GM21390 (cell line): ENCODE data around the gene MTHFR.
"Not testable (repeated sequence)": the region's sequence is repeated elsewhere in the genome, so short reads cannot be mapped to it uniquely, and the experiment has no call there.

Source experiments
- ATAC-seq: cut with Tn5 transposase; IDR thresholded peaks from one replicate; pipeline ENCODE4 v1.9.1; 2021; ENCODE audit not compliant: unreplicated experiment

The MTHFR gene

GRCh38 chr1:11833900-11834299 is 28.1 kb upstream of the MTHFR start:
- ATAC-seq = no peak

- ATAC-seq = no peak
These were observed 27.7 kb upstream of the MTHFR start for GRCh38 chr1:11833497-11833896.

GRCh38 chr1:11831945-11832725 is 26.4 kb upstream of the MTHFR start:
- no peak for ATAC-seq

GRCh38 chr1:11828511-11828910 is 22.7 kb upstream of the MTHFR start:
- ATAC-seq = no peak

- no peak for ATAC-seq
These were observed 21.2 kb upstream of the MTHFR start for GRCh38 chr1:11826946-11827345.

GRCh38 chr1:11825131-11825530 is 19.4 kb upstream of the MTHFR start:
- ATAC-seq = no peak

- no peak for ATAC-seq
These were observed 17.8 kb upstream of the MTHFR start for GRCh38 chr1:11823366-11824137.

GRCh38 chr1:11822091-11822490 is 16.3 kb upstream of the MTHFR start:
- ATAC-seq = no peak

- ATAC-seq = no peak
These were observed 11.4 kb upstream of the MTHFR start for GRCh38 chr1:11817192-11817591.

- ATAC-seq = no peak
These were observed 7.3 kb upstream of the MTHFR start for GRCh38 chr1:11813021-11813420.

- no peak for ATAC-seq
These were observed 1.4 kb upstream of the MTHFR start for GRCh38 chr1:11807133-11807532.

GRCh38 chr1:11806307-11806936 is 658 bp upstream of the MTHFR start:
- peak; percentile 39 for ATAC-seq

GRCh38 chr1:11804666-11805421 is 920 bp downstream of the MTHFR start:
- no peak for ATAC-seq

GRCh38 chr1:11803924-11804665 is 1.7 kb downstream of the MTHFR start:
- not testable (repeated sequence) for ATAC-seq

GRCh38 chr1:11802973-11803885 is 2.5 kb downstream of the MTHFR start:
- peak; percentile 29 for ATAC-seq

- ATAC-seq = no peak
These were observed 3.2 kb downstream of the MTHFR start for GRCh38 chr1:11802616-11802972.

- ATAC-seq = no peak
These were observed 4.9 kb downstream of the MTHFR start for GRCh38 chr1:11800756-11801433.

GRCh38 chr1:11800391-11800755 is 5.4 kb downstream of the MTHFR start:
- ATAC-seq = no peak

GRCh38 chr1:11799896-11800295 is 5.9 kb downstream of the MTHFR start:
- ATAC-seq = no peak
